ENCODE results near the gene SERPINB10.

- TF ChIP-seq CTCF (IDR thresholded peaks at IDR 0.05; ENCODE audit: borderline replicate concordance, extremely low read depth, low read length, poor library complexity, severe bottlenecking) (no peak), EZH2 (IDR thresholded peaks at IDR 0.05; ENCODE audit: borderline replicate concordance, low read depth, low read length, severe bottlenecking) (no peak)
Observed at GRCh38 chr18:63956755-63957154, 49.0 kb downstream of the SERPINB10 start.
